ENCODE data around the gene C19orf81.

C19orf81 gene

DNA sequence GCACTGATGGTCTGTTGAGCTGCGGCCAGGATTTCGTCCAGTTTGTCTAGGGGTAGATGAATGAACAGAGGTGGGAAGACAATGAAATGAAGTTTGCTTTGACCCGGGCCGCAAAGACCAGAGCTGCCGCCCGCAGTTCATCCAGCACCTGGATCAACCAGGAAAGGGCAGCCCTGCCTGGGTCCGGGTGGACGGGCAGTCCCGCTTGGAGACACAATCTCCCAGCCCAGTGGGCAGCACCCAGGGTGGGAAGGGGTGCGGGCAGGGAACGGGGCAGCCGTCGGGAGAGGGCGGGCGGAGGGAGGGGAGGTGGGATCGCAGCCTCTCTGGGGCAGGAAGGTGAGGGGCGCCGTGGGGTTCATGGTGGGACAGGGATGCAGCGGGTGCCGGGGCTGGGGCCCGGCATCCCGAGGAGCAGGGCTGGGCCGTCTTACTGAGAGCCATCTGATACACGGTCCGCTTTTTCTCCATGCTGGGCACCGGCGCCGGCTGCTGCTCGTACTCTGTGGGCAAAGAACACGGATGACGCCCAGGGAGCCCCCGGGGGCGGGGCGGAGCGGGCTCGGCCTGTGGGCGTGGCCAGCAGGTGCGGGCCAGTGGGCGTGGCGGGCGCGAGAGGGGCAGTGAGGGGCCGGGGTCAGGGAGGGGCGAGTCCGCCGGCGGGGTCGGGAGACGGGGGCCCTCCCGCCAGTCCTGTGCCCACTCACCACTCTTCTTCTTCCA, 37.2 kb downstream of the C19orf81 start:
- DNase-seq (ENCODE audit: low read depth): no peak

DNA sequence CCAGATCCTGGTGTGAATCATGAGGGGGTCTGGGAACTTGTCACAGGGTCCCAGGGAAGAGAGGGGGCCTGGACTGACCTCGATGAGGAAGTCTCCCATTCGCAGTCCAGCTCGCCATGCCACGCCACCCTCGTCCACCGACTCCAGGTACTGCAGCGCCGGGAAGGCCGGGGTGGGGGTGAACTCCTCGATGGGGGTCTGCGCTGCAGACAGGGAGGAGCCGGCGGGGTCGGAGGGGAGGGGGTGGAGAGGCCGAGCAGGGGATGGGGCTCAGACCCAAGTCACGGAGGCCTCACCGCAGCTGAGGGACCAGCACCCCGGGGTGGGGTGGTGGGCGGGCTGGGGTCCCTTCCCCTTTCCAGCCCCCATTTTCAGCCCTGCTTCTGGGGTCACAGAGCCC, 39.5 kb downstream of the C19orf81 start:
- no peak for DNase-seq (ENCODE audit: low read depth)

DNA sequence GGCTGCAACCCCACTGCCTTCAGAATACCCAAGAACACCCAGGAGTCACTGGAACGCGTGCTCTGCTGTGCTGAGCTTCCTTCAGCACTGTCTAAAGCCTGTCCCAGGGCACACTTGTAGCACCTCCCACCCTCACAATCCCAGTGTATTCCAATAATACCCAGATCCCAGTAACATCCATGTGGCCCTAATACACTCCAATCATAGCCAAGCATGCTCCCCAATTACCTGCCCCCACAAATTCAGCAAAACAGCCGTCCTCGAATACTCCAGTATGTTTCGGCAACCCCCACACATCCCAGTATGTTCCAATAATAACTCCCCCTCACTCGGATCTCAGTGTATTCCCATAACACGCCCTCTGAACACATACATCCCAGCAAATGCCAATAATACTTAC, 41.2 kb downstream of the C19orf81 start:
- DNase-seq (ENCODE audit: low read depth): no peak

DNA sequence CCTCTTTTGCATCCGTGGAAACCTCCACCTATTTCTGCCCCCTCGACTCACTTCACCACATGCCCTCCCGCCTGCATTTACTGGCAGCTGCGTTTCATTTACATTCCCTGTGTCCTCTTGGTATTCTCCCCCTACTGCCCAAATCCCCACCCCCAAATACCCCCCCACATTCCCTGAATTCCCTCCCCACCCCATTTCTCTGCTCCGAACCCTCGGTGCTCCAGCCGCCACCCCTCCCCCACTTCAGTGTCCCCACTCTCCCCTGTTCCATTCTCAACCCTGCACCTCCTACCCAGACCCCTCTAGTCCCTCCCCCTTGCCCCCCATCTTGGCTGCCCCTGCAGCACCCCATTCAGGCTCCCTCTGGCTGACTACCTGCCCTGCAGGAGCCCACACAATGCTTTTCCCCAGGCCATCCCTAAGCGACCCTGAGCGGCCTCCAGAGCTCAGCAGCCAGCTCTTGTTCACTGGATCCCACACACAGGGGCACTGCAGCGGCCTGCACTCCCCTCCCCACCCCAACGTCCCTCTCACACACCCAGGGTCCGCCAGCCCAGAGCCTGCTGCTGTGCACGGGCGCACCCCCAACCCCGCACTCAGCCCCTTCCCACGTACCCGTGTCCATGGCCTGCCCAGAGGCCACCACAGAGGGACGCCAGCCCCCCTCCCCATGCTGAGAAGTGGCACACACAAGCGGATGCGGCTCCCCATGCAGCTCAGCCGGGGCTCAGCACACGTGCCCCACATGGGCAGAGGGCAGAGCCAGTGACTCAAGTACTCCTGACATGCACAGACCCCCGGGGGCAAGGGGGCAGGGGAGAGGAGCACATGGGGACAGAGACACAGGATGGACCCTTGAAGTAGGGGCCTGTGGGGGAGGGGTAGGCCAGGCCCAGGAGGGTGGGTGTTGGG, 44.1 kb downstream of the C19orf81 start:
- DNase-seq (ENCODE audit: low read depth): no peak

GRCh38 chr19:50694815-50695145, 45.5 kb downstream of the C19orf81 start:
- no peak for DNase-seq (ENCODE audit: low read depth)

DNA sequence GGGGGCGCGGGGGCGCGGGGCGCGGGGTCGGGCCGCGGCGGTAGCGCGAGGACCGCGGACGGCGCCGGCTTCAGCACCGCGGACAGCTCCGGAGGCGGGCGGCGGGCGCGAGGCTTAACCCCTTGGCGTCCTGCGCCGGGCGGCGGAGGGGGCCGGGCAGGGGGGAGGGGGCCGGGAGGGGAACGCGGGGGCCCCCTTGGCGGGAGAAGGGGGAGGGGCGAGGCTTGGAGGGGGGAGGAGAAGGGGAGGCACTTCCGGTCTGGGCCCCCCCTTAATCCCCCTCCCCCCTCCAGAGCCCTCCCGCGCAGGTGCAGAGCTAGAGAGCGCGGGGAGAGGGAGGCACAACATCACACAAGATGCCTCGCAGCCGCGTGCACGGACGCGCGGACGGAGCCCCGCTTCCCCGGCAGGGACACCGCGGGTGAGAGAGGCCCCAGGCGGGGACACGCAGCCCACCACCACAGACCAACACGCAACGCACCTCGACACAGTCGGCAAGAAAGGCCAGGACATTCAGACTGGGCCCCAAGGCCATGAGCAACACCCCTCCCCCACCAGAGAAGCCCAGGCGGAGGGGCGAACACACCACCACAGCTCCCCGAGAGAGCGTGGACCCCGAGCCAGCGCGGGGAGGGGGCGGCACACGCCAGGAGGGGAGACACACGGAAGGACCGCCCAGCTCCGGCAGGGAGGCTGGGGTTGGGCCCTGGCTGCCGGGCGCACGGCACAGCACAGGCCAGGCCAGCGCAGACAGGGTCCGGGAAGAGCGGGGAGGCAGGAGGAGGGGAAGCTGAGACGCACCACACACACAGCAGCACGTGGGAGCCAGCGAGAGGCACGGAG, 46.2 kb downstream of the C19orf81 start:
- no peak for DNase-seq (ENCODE audit: low read depth)

DNA sequence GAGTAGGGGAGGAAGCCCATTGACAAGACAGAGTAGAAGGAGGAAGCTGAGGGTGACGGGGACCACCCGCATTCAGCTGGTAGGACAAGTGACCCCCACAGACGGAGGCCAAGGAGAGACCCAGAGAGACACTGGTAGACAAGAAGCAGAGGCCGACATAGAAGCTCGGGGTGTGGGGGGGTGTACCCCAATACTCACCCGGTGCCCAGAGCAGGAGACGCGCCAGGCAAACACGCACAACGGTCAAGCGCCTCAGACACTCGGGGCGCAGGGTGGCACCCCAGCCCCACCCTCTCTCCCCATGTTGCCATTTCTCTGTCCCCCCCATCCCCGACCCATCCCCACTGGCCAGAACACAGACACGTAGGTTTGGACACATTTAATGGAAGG, 46.8 kb downstream of the C19orf81 start:
- DNase-seq (ENCODE audit: low read depth): no peak

DNA sequence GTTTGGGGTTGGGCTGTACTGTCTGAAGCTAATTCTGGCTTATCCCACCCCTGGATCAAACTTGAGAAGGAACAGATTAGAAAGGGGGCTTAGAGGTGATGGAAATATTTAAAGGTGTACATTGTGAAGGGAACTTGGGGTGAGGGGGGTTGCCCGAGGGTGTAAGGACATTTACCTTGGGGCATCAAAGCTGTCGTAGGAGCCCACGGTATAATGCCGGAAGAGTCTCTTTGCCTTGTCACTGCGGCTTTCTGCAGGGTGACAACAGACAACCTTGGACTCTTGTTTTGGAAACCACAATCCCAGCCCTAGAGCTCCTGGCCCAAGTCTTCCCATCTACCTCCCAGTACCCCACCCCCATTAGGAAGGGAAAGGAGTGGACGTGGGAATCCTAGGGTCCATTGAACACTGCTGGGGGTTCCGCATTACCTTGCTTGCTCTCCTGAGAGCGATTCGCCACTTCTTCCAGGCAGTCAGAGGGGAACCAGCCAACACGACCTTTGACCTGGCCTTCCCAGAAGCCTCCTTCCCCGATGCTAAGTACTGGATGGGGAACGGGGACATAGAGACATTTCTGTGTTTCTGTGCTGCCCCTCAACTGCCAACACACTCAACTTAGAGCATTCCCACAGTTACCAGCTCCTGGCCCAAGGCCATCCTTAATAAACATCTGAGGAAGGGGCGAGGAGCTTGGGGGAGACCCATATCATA, 48.3 kb downstream of the C19orf81 start:
- DNase-seq (ENCODE audit: low read depth): no peak

DNA sequence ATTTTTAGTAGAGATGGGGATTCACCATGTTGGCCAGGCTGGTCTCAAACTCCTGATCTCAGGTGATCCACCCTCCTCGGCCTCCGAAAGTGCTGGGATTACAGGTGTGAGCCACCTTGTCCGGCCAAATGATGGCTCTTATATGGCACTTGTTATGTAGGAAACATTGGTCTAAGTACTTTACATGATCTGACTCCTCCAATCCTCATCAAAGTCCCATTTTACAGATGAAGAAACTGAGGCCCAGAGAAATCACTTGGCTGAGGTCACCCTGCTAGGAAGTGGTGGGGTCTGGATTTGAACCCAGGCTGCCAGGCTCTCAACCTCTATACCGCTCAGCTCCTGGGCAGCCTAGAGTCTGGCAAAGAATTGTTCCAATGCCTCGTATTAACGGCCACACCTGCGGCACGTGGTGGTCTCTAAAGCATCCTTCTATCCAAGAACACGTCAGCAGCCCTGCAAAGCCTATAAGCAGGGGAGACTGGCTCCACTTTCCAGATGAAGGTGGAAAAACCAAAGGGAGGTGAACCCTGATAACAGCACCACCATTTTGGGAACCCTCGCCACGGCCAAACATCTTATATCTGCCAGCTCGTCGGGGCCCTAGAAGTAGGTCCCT, 52.2 kb downstream of the C19orf81 start:
- no peak for DNase-seq (ENCODE audit: low read depth)

DNA sequence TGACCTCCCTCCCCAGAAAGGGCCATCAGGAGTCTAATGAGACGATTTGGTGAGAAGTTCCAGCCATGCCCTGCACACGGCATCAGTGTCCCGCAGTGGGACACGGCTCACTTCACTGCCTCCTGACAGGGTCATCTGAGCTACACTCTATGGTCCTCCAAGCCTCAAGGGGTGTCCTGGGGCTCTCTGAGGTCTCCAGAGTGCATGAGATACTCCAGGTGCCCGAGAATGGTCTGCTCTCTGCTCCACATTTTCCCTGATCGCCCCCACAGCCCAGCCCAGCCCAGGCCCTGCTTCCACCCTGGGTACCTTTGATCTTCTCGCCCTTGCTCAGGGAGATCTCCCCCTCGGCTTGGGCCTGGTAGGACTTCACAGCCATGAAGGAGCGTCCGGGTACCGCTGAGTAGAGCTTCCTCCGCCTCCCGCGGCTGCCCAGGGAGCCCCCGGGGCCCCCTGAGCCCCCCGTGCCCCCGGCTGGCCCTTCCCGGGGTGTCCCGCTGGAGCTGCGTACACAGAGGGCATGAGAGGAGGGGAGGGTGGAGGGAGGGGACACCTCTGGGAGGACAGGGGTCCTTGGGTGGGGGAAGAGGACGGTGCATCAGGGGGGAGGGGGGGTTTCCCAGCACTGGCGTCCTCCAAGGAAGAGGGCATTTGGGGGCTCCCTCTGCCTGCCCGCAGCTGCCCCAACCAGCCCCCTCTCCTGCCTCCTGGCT, 53.1 kb downstream of the C19orf81 start:
- DNase-seq (ENCODE audit: low read depth): no peak

DNA sequence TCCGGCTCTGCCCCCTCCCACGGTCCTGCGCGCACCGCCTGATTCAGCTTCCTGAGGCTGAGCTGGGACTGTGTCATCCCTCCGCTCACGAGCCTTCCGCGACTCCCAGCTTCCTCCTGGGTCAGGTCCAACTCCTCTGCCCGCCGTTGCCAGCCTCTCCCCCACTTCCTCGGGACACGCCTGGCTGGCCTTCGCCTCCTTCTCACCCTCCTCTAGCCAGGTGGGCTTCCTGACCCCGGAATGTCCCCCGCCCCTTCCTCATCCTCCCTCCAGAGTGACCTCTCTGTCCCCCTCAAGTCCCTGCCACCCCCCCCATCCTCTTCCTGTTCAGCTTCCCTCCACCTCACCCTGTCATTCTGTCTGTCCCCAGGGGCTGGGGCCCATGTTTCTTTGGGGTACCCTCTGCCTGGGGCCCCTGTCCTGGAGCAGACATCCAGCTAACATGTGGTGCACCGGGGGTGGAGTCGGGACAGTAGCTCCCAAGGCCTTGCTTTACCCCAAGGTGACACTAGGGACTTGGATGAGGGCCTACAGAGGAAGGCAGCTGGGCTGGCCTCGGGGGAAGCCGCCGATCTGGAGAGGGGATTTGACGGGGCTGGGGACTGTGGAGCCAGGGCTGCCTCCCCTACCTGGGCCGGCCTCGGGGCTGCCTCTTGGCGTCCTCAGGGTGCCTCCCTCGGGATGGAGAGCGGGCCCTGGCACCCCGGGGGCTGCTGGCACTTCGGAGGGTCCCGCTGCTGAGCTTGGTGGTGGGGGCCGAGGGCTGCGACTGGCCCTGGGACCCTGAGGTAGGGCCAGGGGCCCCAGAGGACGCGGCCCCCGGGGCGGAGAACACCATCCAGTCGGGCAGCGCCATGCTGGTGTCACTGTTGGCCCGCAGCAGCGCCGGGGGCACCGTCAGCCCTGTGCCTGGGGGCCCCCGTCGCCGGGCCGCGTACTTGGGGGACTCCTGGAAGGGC, 53.9 kb downstream of the C19orf81 start:
- no peak for DNase-seq (ENCODE audit: low read depth)

DNA sequence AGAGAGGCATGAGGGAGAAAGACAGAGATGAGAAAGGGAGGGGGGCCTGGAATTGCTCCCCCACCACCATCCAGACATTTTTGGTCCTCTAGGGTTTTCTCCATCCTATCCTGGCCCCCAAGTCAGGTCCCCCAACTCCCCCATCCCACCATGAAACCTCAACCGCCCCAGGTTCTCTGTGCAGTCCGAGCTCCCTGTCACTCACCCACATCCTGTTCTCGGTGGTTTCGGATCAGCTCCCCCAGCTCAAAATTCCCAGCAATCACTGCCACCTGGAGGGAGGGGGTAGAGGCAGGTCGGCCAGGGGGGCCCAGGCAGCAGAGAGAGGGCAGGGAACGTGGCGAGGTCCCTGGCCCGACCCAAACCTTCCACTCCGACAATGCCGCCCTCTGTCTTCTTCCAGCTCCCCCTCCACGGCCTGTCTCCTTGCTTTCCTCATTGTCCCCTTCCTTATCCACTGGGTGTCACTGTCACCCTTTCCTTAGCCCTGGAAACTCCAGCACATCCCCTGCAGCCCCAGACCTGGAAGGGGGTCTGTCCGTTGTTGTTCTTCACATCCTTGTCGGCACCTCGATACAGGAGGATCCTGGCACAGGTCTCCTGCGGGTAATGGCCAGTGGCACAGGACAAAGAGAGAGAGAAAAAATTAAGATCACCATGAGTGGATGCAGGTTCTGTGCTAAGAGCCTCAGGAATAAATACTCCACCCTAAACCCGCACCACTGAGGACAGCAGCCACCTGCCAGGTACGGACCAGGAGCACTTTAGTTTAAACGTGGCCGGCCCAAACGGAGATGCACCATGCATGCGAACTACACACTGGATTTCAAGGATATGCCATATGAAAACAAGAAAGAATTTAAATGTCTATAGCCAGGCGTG, 54.9 kb downstream of the C19orf81 start:
- no peak for DNase-seq (ENCODE audit: low read depth)

DNA sequence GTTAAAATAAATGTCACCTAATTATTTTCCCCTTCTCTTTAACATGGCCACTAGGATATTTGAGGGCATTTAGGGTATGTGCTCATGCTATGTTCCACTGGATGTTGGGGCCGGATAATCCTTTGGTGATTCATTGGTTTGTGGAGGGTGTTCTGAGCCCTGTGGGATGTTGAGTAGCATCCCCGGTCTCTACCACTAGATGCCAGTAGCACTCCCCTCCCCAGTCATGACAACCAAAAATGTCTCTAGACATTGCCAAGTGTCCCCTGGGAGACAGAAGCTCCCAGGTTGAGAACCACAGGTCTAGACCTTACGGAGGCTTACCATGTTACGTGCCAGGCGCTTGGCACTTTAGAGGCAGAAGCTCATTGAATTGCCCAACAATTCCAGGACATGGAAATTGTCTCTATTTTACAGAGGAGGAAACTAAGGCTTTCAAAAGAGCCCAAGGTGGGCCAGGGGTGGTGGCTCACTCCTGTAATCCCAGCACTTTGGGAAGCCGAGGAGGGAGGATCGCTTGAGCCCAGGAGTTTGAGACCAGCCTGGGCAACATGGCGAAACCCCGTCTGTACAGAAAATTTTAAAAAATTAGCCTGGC, 56.3 kb downstream of the C19orf81 start:
- DNase-seq (ENCODE audit: low read depth): peak; percentile 30

DNA sequence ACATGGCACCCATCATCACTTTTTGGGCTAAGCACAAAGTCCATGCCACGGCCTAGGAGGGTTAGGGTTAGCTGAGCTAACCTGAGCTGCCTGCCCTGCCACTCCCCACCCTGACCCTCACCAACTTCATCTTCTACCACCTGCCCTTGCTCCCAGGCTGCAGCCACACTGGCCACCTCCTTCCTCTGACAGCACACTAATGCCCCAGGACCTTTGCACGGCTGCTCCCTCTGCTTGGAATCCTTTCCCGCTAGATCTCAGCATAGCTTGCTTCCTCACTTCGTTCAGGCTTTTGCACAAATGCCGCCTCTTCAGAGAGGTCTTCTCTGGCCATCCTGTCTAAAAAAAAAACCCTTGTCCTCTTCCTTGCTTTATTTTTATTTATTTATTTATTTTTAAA, 57.1 kb downstream of the C19orf81 start:
- no peak for DNase-seq (ENCODE audit: low read depth)

DNA sequence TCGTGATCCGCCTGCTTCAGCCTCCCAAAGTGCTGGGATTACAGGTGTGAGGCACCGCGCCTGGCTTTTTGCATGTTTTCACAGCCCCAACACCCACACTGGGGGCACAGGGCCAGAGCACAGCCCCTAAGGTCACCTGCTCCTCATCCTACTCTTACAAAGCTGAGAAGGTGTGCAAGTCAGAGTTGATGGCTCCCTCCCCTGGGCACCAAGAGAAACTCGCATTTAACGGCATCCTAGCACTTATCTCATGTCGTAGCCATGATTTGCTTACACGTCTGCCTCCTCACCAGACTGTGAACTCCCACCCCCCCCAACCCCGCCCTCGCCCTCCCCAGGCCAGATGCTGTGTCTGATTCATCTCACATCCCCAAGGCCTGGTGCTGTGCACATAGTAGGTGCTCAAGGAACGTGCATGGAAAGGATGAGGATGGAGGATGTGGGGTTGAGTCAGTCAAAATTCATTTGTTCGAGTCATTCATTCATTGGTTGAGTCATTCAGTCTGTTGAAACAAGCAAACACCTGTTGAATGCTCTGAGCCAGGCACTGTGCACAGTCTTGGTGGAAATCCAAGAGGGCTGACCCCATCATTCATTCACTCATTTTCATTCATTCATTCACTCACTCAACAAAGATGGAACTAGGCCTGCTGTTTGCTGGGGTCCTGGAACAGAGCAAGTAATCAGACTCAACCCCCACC, 59.1 kb downstream of the C19orf81 start:
- no peak for DNase-seq (ENCODE audit: low read depth)

Data from activated T-cell treated with anti-CD3 and anti-CD28 coated beads for 24 hours (primary cell).